ENCODE measurements around the gene PARP12.

The PARP12 gene

GRCh38 chr7:140084142-140084655 lies 21.4 kb upstream of the PARP12 start:
- DNase-seq (ENCODE audit: extremely low spot score), result no peak
- TF ChIP-seq, protein P1, sequence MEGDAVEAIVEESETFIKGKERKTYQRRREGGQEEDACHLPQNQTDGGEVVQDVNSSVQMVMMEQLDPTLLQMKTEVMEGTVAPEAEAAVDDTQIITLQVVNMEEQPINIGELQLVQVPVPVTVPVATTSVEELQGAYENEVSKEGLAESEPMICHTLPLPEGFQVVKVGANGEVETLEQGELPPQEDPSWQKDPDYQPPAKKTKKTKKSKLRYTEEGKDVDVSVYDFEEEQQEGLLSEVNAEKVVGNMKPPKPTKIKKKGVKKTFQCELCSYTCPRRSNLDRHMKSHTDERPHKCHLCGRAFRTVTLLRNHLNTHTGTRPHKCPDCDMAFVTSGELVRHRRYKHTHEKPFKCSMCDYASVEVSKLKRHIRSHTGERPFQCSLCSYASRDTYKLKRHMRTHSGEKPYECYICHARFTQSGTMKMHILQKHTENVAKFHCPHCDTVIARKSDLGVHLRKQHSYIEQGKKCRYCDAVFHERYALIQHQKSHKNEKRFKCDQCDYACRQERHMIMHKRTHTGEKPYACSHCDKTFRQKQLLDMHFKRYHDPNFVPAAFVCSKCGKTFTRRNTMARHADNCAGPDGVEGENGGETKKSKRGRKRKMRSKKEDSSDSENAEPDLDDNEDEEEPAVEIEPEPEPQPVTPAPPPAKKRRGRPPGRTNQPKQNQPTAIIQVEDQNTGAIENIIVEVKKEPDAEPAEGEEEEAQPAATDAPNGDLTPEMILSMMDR (IDR thresholded peaks at IDR 0.05; ENCODE audit: control extremely low read depth, extremely low read depth, low read depth, missing control alignments), result no peak
- ChIA-PET POLR2A (no interaction called here), CTCF (no interaction called here)

GRCh38 chr7:140082770-140083169 lies 20.0 kb upstream of the PARP12 start:
- no peak for DNase-seq (ENCODE audit: extremely low spot score)
- TF ChIP-seq, protein P1 (IDR thresholded peaks at IDR 0.05; ENCODE audit: control extremely low read depth, extremely low read depth, low read depth, missing control alignments), result no peak
- POLR2A ChIA-PET, result no interaction called here
- CTCF ChIA-PET, result no interaction called here

GRCh38 chr7:140081774-140082425 lies 19.1 kb upstream of the PARP12 start:
- TF ChIP-seq, protein P1 (IDR thresholded peaks at IDR 0.05; ENCODE audit: control extremely low read depth, extremely low read depth, low read depth, missing control alignments), result no peak
- DNase-seq (ENCODE audit: extremely low spot score), result no peak
- CTCF ChIA-PET, result no interaction called here
- POLR2A ChIA-PET, result no interaction called here

GRCh38 chr7:140080919-140081318 lies 18.2 kb upstream of the PARP12 start:
- TF ChIP-seq, protein P1 (IDR thresholded peaks at IDR 0.05; ENCODE audit: control extremely low read depth, extremely low read depth, low read depth, missing control alignments), result no peak
- ChIA-PET POLR2A (no interaction called here), CTCF (no interaction called here)
- no peak for DNase-seq (ENCODE audit: extremely low spot score)

DNA sequence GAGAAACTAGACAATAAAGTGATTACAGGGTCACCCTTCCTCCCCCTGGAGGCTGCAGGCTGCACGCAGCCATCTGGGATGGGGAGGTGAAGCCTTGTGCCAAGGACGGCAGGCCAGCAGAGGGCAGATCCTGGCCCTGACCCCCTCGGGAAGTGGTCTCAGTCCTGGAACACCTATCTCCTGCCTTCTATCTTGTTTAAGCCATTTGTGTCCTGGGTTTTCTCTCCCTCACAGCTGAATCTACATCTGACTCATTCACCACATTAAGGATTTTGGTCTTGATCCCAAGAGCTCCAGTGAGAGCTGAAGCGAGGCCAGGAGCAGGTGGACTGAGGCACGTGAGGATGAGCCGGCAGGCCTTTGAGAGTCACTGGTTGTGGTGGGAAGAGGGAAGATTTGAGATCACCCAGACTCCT lies 16.4 kb upstream of the PARP12 start:
- DNase-seq (ENCODE audit: extremely low spot score), result no peak
- CTCF ChIA-PET, result interaction anchor here (0.9 kb wide), 1 partner anchor 9 kb away, joined by 3 read pairs; no protein-coding TSS in a partner anchor
- POLR2A ChIA-PET, result no interaction called here
- TF ChIP-seq, protein P1 (IDR thresholded peaks at IDR 0.05; ENCODE audit: control extremely low read depth, extremely low read depth, low read depth, missing control alignments), result no peak

DNA sequence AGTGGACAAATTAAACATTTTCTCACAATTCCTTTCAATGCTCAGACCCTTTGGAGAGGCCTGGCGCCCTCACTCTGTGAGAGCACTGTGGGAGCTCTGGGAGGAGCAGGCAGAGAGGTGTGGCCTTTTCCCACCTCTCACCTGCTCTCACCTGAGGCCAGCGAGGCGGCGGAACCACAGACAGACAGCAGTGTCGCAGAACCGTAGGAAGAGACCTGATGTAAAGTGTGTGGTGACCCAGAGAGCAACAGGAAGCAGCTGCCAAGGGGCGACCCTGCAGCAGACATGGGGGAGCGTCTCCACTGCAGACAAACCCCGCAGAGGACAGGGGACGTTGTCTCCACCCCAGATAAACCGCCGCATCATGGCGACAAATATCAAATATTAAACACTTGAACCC lies 15.6 kb upstream of the PARP12 start:
- POLR2A ChIA-PET, result no interaction called here
- DNase-seq (ENCODE audit: extremely low spot score), result no peak
- TF ChIP-seq, protein P1 (IDR thresholded peaks at IDR 0.05; ENCODE audit: control extremely low read depth, extremely low read depth, low read depth, missing control alignments), result no peak
- CTCF ChIA-PET, result interaction anchor here (0.9 kb wide), 1 partner anchor 10 kb away, joined by 3 read pairs; no protein-coding TSS in a partner anchor

All from GM10248 (cell line).